RWPE1 (cell line): ENCODE measurements around the gene RNH1.
A peak's percentile ranks its signal among the peaks of the same experiment; 100 is the strongest.

Source experiments
- CTCF ChIA-PET: fragments of 350-600 bp; sonication (Branson Sonifier 250); formaldehyde crosslinking; extraction: SDS; loops from one replicate; lab custom pipeline; 2021; lab: Yijun Ruan, JAX
- POLR2A ChIA-PET: fragments of 400-600 bp; formaldehyde crosslinking; extraction: SDS; loops from one replicate; lab custom pipeline; 2020; ENCODE audit warnings: antibody characterized with exemption; ENCODE audit not compliant: low non-redundant PET; lab: Yijun Ruan, JAX
- DNase-seq: peaks from one replicate; pipeline ENCODE4 v3.0.0; 2012; ENCODE audit warnings: low spot score
- H3K27ac ChIP-seq: fragments of 450-650 bp; 2 replicates; pipeline ENCODE4 v1.5.1; 2017
- TF ChIP-seq, protein P1 (sequence below): fragments of 450-650 bp; conservative IDR thresholded peaks from 2 replicates; pipeline ENCODE4 v1.5.1; 2017; ENCODE audit warnings: low read depth, mild to moderate bottlenecking

The RNH1 gene

GRCh38 chr11:484616-485015 lies 22.4 kb downstream of the RNH1 start:
- TF ChIP-seq, protein P1, sequence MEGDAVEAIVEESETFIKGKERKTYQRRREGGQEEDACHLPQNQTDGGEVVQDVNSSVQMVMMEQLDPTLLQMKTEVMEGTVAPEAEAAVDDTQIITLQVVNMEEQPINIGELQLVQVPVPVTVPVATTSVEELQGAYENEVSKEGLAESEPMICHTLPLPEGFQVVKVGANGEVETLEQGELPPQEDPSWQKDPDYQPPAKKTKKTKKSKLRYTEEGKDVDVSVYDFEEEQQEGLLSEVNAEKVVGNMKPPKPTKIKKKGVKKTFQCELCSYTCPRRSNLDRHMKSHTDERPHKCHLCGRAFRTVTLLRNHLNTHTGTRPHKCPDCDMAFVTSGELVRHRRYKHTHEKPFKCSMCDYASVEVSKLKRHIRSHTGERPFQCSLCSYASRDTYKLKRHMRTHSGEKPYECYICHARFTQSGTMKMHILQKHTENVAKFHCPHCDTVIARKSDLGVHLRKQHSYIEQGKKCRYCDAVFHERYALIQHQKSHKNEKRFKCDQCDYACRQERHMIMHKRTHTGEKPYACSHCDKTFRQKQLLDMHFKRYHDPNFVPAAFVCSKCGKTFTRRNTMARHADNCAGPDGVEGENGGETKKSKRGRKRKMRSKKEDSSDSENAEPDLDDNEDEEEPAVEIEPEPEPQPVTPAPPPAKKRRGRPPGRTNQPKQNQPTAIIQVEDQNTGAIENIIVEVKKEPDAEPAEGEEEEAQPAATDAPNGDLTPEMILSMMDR: no peak
- no peak for DNase-seq
- POLR2A ChIA-PET: no interaction called here
- CTCF ChIA-PET: no interaction called here
- no peak overlapping the region for H3K27ac ChIP-seq

- no peak for DNase-seq
- H3K27ac ChIP-seq: no peak overlapping the region; the same call in 1 of the 2 replicates
- TF ChIP-seq, protein P1: no peak
- ChIA-PET CTCF (no interaction called here), POLR2A (no interaction called here)
Measured at GRCh38 chr11:479311-479710, 27.7 kb downstream of the RNH1 start.

DNA sequence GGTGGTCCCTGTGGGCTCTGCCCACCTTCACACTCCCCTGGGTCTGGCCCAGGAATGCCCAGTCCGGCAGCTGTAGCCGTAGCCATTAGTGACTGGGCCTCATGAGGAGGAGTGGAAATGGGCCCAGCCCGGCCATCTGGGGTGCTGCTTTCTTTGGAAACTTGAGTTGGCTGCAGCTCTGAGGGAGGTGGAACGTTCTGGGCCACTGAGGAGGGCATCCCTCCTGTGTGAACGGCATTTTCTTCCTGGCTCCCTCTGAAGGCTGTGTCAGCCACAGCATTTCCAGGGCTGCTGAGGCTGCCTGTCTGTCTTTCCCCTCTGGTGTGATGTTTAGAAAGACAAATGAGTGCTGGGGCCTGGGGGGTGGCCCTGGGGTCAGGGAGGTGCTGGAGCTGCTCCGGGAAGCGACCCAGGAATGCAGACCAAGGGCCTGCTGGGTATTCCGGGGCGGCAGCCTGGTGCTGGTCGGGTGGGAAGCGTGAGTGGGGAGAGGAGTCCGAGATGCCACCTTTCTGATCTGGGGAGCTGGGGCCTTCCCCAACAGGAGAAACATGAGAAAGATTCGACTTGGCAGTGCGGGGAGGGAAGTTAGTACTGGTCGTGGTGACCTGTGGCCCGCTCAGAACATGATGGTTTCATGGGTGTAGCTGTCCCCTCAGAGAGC lies 29.9 kb downstream of the RNH1 start:
- no peak for DNase-seq
- TF ChIP-seq, protein P1: no peak
- H3K27ac ChIP-seq: no peak overlapping the region
- POLR2A ChIA-PET: no interaction called here
- CTCF ChIA-PET: no interaction called here

GRCh38 chr11:476416-476815 lies 30.6 kb downstream of the RNH1 start:
- peak overlapping the region; percentile 28; the same call in 1 of the 2 replicates for H3K27ac ChIP-seq
- ChIA-PET CTCF (no interaction called here), POLR2A (no interaction called here)
- TF ChIP-seq, protein P1: no peak
- DNase-seq: no peak

- CTCF ChIA-PET: no interaction called here
- H3K27ac ChIP-seq: peak overlapping the region; percentile 28; the same call in 1 of the 2 replicates
- TF ChIP-seq, protein P1: no peak
- no peak for DNase-seq
- POLR2A ChIA-PET: no interaction called here
Measured at GRCh38 chr11:475941-476340, 31.1 kb downstream of the RNH1 start.

DNA sequence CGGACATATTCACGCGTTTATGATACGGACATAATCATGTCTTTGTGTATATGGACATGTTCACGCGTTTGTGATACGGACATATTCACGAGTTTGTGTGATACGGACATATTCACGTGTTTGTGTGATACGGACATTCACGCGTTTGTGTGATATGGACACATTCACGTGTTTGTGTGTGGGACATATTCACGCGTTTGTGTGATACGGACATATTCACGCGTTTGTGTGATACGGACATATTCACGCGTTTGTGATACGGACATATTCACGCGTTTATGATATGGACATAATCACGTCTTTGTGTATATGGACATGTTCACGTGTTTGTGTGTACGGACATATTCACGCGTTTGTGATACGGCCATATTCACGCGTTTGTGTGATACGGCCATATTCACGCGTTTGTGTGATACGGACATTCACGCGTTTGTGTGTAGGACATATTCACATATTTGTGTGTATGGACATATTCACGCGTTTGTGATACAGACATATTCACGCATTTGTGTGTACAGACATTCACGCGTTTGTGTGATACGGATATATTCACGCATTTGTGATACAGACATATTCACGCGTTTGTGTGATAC lies 32.0 kb downstream of the RNH1 start:
- TF ChIP-seq, protein P1: no peak
- POLR2A ChIA-PET: no interaction called here
- H3K27ac ChIP-seq: no peak overlapping the region
- CTCF ChIA-PET: no interaction called here
- DNase-seq: no peak
